KMS-11 (cell line): ENCODE data around the gene SEL1L3.

Source experiments
- H2AFZ ChIP-seq: fragments of 200-600 bp; sonication (generic); 2 replicates; pipeline ENCODE4 v1.6.1; 2016; ENCODE audit warnings: antibody characterized with exemption, mixed run types, low read depth
- H3K27ac ChIP-seq: fragments of 200-600 bp; sonication (generic); 2 replicates; pipeline ENCODE4 v1.6.1; 2016; ENCODE audit warnings: mild to moderate bottlenecking, mixed run types
- H3K27me3 ChIP-seq: fragments of 200-600 bp; sonication (generic); 2 replicates; pipeline ENCODE4 v1.6.1; 2017; ENCODE audit warnings: mild to moderate bottlenecking, low read depth, mixed run types, moderate library complexity; ENCODE audit not compliant: insufficient read depth
- H3K36me3 ChIP-seq: fragments of 200-600 bp; sonication (generic); 2 replicates; pipeline ENCODE4 v1.6.1; 2017; ENCODE audit warnings: mild to moderate bottlenecking, mixed run types; ENCODE audit not compliant: insufficient read depth
- H3K4me1 ChIP-seq: fragments of 200-600 bp; sonication (generic); 2 replicates; pipeline ENCODE4 v1.6.1; 2016; ENCODE audit warnings: mild to moderate bottlenecking, low read depth, mixed run types; ENCODE audit not compliant: poor library complexity, severe bottlenecking
- H3K4me2 ChIP-seq: fragments of 200-600 bp; sonication (generic); 2 replicates; pipeline ENCODE4 v1.7.0; 2016; ENCODE audit warnings: mild to moderate bottlenecking, mixed run types
- H3K4me3 ChIP-seq: fragments of 200-600 bp; sonication (generic); IDR thresholded peaks from 2 replicates; pipeline ENCODE4 v1.6.1; 2017; ENCODE audit warnings: low read depth, low read length, mixed read lengths; ENCODE audit not compliant: insufficient read depth
- H3K79me2 ChIP-seq: fragments of 200-600 bp; sonication (generic); 2 replicates; pipeline ENCODE4 v1.6.1; 2016; ENCODE audit warnings: low read depth, mixed run types; ENCODE audit not compliant: insufficient read depth
- H3K9ac ChIP-seq: fragments of 200-600 bp; sonication (generic); 2 replicates; pipeline ENCODE4 v1.6.1; 2016; ENCODE audit warnings: mild to moderate bottlenecking, mixed run types
- H4K20me1 ChIP-seq: fragments of 200-600 bp; sonication (generic); 2 replicates; pipeline ENCODE4 v1.6.1; 2016; ENCODE audit warnings: mild to moderate bottlenecking, mixed run types; ENCODE audit not compliant: insufficient read depth
- TF ChIP-seq, protein P1 (sequence below): fragments of 200-600 bp; sonication (generic); conservative IDR thresholded peaks from 2 replicates; pipeline ENCODE4 v1.6.1; 2017; ENCODE audit warnings: low read depth, mild to moderate bottlenecking, antibody characterized with exemption, low read length, moderate library complexity, mixed read lengths

SEL1L3 gene

DNA sequence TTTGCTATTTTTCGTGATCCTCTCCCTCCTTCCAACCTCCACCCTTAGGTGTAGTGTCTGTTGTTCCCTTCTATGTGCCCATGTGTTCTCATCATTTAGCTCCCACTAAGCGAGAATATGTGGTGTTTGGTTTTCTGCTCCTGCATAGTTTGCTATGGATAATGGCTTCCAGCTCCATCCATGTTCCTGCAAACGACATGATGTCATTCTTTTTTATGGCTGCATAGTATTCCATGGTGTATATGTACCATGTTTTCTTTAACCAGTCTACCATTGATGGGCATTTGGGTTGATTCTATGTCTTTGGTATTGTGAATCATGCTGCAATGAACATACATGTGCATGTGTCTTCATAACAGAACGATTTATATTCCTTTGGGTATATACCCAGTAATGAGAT, 102.7 kb downstream of the SEL1L3 start:
- Histone ChIP-seq H3K4me2 (no peak overlapping the region), H3K9ac (no peak overlapping the region), H2AFZ (no peak overlapping the region), H3K4me3 (no peak overlapping the region), H3K4me1 (no peaks in the 10 kb centered on the region), H3K27ac (no peak overlapping the region), H4K20me1 (no peaks in the 10 kb centered on the region), H3K27me3 (no peaks in the 10 kb centered on the region), H3K79me2 (no peaks in the 10 kb centered on the region), H3K36me3 (no peaks in the 10 kb centered on the region)
- TF ChIP-seq, protein P1, sequence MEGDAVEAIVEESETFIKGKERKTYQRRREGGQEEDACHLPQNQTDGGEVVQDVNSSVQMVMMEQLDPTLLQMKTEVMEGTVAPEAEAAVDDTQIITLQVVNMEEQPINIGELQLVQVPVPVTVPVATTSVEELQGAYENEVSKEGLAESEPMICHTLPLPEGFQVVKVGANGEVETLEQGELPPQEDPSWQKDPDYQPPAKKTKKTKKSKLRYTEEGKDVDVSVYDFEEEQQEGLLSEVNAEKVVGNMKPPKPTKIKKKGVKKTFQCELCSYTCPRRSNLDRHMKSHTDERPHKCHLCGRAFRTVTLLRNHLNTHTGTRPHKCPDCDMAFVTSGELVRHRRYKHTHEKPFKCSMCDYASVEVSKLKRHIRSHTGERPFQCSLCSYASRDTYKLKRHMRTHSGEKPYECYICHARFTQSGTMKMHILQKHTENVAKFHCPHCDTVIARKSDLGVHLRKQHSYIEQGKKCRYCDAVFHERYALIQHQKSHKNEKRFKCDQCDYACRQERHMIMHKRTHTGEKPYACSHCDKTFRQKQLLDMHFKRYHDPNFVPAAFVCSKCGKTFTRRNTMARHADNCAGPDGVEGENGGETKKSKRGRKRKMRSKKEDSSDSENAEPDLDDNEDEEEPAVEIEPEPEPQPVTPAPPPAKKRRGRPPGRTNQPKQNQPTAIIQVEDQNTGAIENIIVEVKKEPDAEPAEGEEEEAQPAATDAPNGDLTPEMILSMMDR: no peak

DNA sequence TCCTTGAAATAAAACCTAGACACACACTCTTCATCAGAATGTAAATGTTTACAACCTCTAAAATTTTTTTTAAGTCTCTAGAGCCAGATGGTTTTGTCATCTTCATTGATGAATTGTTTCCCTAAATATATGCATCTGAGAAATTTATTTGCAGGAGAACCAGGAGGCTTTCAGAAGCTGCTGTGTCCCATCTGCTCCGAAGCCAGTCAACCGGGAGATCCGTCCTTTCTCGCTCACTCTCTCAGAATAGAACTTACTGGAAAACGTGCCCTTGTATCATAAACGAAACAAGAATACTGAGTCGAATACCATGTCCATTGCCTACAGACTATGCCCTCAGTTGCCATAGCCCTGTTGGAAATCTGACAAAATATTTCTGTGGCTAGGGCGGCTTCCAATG, 103.7 kb downstream of the SEL1L3 start:
- Histone ChIP-seq H3K36me3 (no peaks in the 10 kb centered on the region), H3K27me3 (no peaks in the 10 kb centered on the region), H3K4me2 (no peak overlapping the region), H2AFZ (no peak overlapping the region), H4K20me1 (no peaks in the 10 kb centered on the region), H3K79me2 (no peaks in the 10 kb centered on the region), H3K4me3 (no peak overlapping the region), H3K4me1 (no peaks in the 10 kb centered on the region), H3K9ac (no peak overlapping the region), H3K27ac (no peak overlapping the region)
- TF ChIP-seq, protein P1: no peak

DNA sequence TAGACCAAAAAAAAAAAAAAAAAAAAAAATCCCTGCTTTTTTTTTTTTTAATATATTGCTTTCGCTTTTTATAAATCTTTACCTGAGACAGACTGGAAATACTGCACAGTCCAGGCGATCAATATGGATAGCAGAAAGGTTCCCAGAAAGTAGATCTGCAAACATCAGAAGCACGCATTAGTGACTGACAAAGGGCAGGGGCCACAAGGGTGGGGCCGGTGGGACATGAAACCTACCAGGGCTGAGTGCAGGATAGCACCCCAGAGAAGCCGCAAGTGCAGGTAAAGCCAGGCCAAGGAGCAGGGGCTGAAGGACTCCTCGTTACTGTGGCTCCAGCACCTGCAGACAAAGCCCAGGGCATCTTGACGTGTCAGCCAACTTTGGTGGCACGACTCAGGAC, 105.3 kb downstream of the SEL1L3 start:
- TF ChIP-seq, protein P1: no peak

DNA sequence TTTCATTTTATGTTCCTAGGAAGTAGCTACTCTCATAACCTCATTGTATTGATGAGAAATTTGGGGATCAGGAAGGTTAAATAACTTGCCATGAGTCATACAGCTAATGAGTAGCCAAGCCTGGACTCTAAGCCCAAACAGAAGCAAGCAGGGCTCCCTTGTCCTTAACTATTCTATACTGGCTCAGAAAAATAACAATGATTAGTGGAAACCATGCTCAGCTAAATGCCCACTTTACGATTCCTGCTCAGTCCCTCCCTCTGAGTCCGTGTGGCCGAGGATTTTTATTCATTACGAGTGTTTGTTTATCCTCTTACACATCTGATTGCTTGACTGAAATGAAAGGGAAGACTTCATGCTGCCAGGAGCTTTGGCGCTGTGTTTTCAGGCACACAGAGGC, 106.3 kb downstream of the SEL1L3 start:
- Histone ChIP-seq H3K36me3 (no peaks in the 10 kb centered on the region), H4K20me1 (no peaks in the 10 kb centered on the region), H2AFZ (no peak overlapping the region), H3K27ac (no peak overlapping the region), H3K27me3 (no peaks in the 10 kb centered on the region), H3K4me1 (no peaks in the 10 kb centered on the region), H3K4me3 (no peak overlapping the region), H3K4me2 (no peak overlapping the region), H3K79me2 (no peaks in the 10 kb centered on the region), H3K9ac (no peak overlapping the region)
- TF ChIP-seq, protein P1: no peak

More for the DNA sequence above, 105.3 kb downstream of the SEL1L3 start:
- Histone ChIP-seq H3K4me1 (no peaks in the 10 kb centered on the region), H3K27me3 (no peaks in the 10 kb centered on the region), H3K9ac (no peak overlapping the region), H3K36me3 (no peaks in the 10 kb centered on the region), H3K79me2 (no peaks in the 10 kb centered on the region), H3K27ac (no peak overlapping the region), H2AFZ (no peak overlapping the region), H4K20me1 (no peaks in the 10 kb centered on the region), H3K4me2 (no peak overlapping the region), H3K4me3 (no peak overlapping the region)
